SU-DHL-6 (cell line): ENCODE measurements around the gene TGFBRAP1.
A peak's percentile ranks its signal among the peaks of the same experiment; 100 is the strongest.

Source experiments
- H2AFZ ChIP-seq: fragments of 200-600 bp; sonication (generic); 2 replicates; pipeline ENCODE4 v1.6.1; 2014; ENCODE audit warnings: low read depth, mild to moderate bottlenecking, moderate library complexity, mixed read lengths, antibody characterized with exemption, low read length; ENCODE audit not compliant: severe bottlenecking
- H3F3A ChIP-seq: fragments of 200-600 bp; shearing (Covaris generic); 2 replicates; pipeline ENCODE4 v1.6.0; 2016; ENCODE audit warnings: antibody characterized with exemption, mild to moderate bottlenecking; ENCODE audit not compliant: insufficient read depth
- H3K27ac ChIP-seq: fragments of 200-600 bp; sonication (generic); 2 replicates; pipeline ENCODE4 v1.5.1; 2016; ENCODE audit warnings: low read depth, mild to moderate bottlenecking, low read length, moderate library complexity, mixed read lengths
- H3K27me3 ChIP-seq: fragments of 200-600 bp; sonication (generic), shearing (Covaris generic); 2 replicates; pipeline ENCODE4 v1.6.0; 2014; ENCODE audit warnings: mild to moderate bottlenecking, low read length
- H3K36me3 ChIP-seq: fragments of 200-600 bp; sonication (generic); 2 replicates; pipeline ENCODE4 v1.6.1; 2014; ENCODE audit warnings: mild to moderate bottlenecking, low read length, mixed read lengths
- H3K4me2 ChIP-seq: fragments of 300-600, 200-600 bp; shearing (Covaris generic), sonication (generic); 2 replicates; pipeline ENCODE4 v1.6.0; 2014; ENCODE audit warnings: low read length, low read depth, mild to moderate bottlenecking; ENCODE audit not compliant: poor library complexity, severe bottlenecking
- H3K4me3 ChIP-seq: fragments of 200-600 bp; sonication (generic); 2 replicates; pipeline ENCODE4 v1.5.1; 2014; ENCODE audit warnings: antibody characterized with exemption, low read length, mild to moderate bottlenecking, mixed read lengths; ENCODE audit not compliant: insufficient read depth, poor library complexity, severe bottlenecking
- H3K79me2 ChIP-seq: fragments of 200-600 bp; sonication (generic); 2 replicates; pipeline ENCODE4 v1.6.1; 2014; ENCODE audit warnings: mild to moderate bottlenecking, low read length, moderate library complexity; ENCODE audit not compliant: insufficient read depth
- H3K9ac ChIP-seq: fragments of 200-600 bp; sonication (generic); 2 replicates; pipeline ENCODE4 v1.7.0; 2014; ENCODE audit warnings: mild to moderate bottlenecking, low read length
- H3K9me2 ChIP-seq: fragments of 200-600 bp; sonication (generic); replicated peaks from 2 replicates; pipeline ENCODE4 v1.6.1; 2014; ENCODE audit warnings: low read length; ENCODE audit not compliant: insufficient read depth
- H3K9me3 ChIP-seq: fragments of 200-600 bp; sonication (generic); 2 replicates; pipeline ENCODE4 v1.6.1; 2014; ENCODE audit warnings: low read length, mixed read lengths; ENCODE audit not compliant: insufficient read depth
- H4K20me1 ChIP-seq: fragments of 200-600 bp; sonication (generic); 2 replicates; pipeline ENCODE4 v1.6.1; 2014; ENCODE audit warnings: low read depth, mild to moderate bottlenecking, antibody characterized with exemption, low read length, moderate library complexity, mixed read lengths
- CTCF ChIP-seq: fragments of 200-600 bp; sonication (generic); IDR thresholded peaks from one replicate; pipeline ENCODE4 v1.5.1; 2017; ENCODE audit warnings: antibody characterized with exemption, mild to moderate bottlenecking, low read length, moderate library complexity; ENCODE audit not compliant: insufficient read depth, poor library complexity, severe bottlenecking
- EZH2phosphoT487 ChIP-seq: fragments of 200-600 bp; sonication (generic), shearing (Covaris generic); conservative IDR thresholded peaks from 2 replicates; pipeline ENCODE4 v1.6.1; 2018; ENCODE audit warnings: mild to moderate bottlenecking, antibody characterized with exemption, low read length, moderate library complexity, mixed read lengths

TGFBRAP1 gene

DNA sequence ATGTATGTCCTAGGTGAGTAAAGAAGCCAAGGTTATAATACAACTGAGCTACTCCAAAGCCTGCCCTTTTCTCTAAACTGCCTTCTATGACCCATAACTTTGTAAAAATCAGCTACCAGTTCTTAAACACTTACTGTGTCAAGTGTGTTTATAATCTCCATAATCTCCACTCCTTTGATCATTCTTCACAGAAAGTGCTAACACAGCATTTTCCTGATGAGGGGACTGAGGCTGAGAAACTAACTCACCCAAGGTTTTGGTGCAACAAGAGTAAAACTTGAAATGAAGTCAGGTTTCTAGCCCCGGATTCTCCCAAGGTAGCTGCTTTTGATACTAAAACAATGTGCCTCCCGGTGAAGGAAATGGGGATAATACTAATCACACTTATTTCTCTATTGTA, 5.9 kb upstream of the TGFBRAP1 start:
- Histone ChIP-seq H3K27ac (no peak overlapping the region), H4K20me1 (peaks cover 3% of the 10 kb centered on the region; the same call in 1 of the 2 replicates), H3K4me2 (no peak overlapping the region), H3K4me3 (no peak overlapping the region), H3K27me3 (no peaks in the 10 kb centered on the region), H3K9me2 (no peaks in the 10 kb centered on the region), H3K79me2 (peaks cover 42% of the 10 kb centered on the region), H3F3A (peaks cover 11% of the 10 kb centered on the region), H3K9me3 (no peaks in the 10 kb centered on the region), H3K36me3 (peaks cover 8% of the 10 kb centered on the region; the same call in 1 of the 2 replicates), H3K9ac (no peak overlapping the region), H2AFZ (no peak overlapping the region)
- no peak for TF ChIP-seq EZH2phosphoT487
- TF ChIP-seq CTCF, result no peak

DNA sequence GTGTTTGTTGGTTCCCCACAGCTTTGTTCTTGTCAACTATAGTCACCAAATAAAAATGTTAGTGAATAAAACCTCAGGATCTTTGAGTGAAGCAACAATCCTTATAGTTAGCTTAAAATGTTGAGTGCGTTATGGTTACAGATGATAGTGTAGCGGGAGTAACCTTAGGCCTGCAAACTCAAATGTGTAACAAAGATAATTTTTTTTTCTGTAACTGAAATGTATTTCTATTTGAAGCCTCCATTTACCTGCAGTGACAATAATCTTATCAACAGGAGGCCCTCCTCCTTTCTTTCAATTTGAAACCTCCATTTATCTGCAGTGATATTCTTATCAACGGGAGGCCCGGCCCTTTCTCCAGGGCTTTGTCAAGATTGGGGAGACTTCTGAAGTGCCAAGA, 4.7 kb upstream of the TGFBRAP1 start:
- H4K20me1 ChIP-seq, result peaks cover 3% of the 10 kb centered on the region; the same call in 1 of the 2 replicates
- TF ChIP-seq EZH2phosphoT487 (no peak), CTCF (no peak)
- no peak overlapping the region for H3K27ac ChIP-seq
- H3K79me2 ChIP-seq, result peaks cover 30% of the 10 kb centered on the region
- H3K27me3 ChIP-seq, result no peaks in the 10 kb centered on the region
- H3K4me3 ChIP-seq, result no peak overlapping the region
- no peaks in the 10 kb centered on the region for H3K36me3 ChIP-seq
- no peaks in the 10 kb centered on the region for H3K9me3 ChIP-seq
- H2AFZ ChIP-seq, result no peak overlapping the region
- no peak overlapping the region for H3K4me2 ChIP-seq
- H3K9ac ChIP-seq, result no peak overlapping the region
- H3F3A ChIP-seq, result peaks cover 13% of the 10 kb centered on the region
- no peaks in the 10 kb centered on the region for H3K9me2 ChIP-seq

GRCh38 chr2:105330681-105331375, 1.3 kb upstream of the TGFBRAP1 start:
- H3K36me3 ChIP-seq, result no peaks in the 10 kb centered on the region
- H4K20me1 ChIP-seq, result no peaks in the 10 kb centered on the region
- H3F3A ChIP-seq, result peaks cover 13% of the 10 kb centered on the region
- no peaks in the 10 kb centered on the region for H3K9me2 ChIP-seq
- H3K27ac ChIP-seq, result no peak overlapping the region
- H3K4me3 ChIP-seq, result no peak overlapping the region
- H3K4me2 ChIP-seq, result peak overlapping the region; percentile 58
- no peaks in the 10 kb centered on the region for H3K9me3 ChIP-seq
- H3K79me2 ChIP-seq, result peaks cover 34% of the 10 kb centered on the region
- H2AFZ ChIP-seq, result peak overlapping the region; percentile 77
- TF ChIP-seq EZH2phosphoT487, result no peak
- no peaks in the 10 kb centered on the region for H3K27me3 ChIP-seq
- peak overlapping the region; percentile 67; the same call in 1 of the 2 replicates for H3K9ac ChIP-seq

DNA sequence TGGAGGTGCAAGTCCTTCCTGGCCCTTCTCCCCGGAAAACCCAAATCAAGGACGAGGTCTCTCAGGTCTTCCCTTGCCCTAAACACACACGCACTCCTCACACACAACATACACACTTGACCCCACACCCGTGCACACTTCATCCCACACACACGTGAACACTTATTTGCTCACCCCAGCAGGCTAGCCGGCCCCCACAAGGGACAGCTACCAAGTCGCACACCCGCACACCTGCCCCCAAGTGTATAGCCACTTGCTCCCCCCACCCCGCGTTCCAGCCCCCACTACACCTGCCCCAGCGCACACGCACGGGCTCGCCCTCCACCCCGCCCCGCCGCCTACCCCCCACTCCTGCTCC, 359 bp downstream of the TGFBRAP1 start:
- Histone ChIP-seq H3K9me3 (no peaks in the 10 kb centered on the region), H3K9ac (peak overlapping the region; percentile 77), H3F3A (peaks cover 14% of the 10 kb centered on the region), H3K27me3 (no peaks in the 10 kb centered on the region), H3K4me2 (peak overlapping the region; percentile 85), H4K20me1 (no peaks in the 10 kb centered on the region), H3K79me2 (peaks cover 51% of the 10 kb centered on the region), H3K4me3 (peak overlapping the region; percentile 73), H3K27ac (peak overlapping the region; percentile 32), H3K36me3 (no peaks in the 10 kb centered on the region), H2AFZ (peak overlapping the region; percentile 32), H3K9me2 (no peaks in the 10 kb centered on the region)
- TF ChIP-seq EZH2phosphoT487 (no peak), CTCF (no peak)
